GM18861 (cell line): Measurements from ENCODE around the gene PARVB.

ENCODE experiments used
- ATAC-seq: cut with Tn5 transposase; IDR thresholded peaks from one replicate; pipeline ENCODE4 v1.9.1; 2021; ENCODE audit not compliant: unreplicated experiment

Gene PARVB

DNA sequence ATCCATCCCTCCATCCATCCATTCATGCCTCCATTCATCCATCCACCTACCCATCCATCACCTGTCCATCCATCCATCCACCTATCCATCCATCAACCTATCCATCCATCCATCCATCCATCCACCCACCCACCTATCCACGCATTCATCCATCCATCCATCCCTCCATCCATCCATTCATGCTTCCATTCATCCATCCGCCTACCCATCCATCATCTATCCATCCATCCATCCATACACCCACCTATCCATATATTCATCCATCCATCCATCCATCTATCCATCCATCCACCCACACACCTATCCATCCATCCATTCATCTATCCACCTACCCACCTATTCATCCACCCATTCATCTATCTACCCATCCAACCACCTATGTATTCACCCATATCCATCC, 170.5 kb downstream of the PARVB start:
- ATAC-seq: no peak

DNA sequence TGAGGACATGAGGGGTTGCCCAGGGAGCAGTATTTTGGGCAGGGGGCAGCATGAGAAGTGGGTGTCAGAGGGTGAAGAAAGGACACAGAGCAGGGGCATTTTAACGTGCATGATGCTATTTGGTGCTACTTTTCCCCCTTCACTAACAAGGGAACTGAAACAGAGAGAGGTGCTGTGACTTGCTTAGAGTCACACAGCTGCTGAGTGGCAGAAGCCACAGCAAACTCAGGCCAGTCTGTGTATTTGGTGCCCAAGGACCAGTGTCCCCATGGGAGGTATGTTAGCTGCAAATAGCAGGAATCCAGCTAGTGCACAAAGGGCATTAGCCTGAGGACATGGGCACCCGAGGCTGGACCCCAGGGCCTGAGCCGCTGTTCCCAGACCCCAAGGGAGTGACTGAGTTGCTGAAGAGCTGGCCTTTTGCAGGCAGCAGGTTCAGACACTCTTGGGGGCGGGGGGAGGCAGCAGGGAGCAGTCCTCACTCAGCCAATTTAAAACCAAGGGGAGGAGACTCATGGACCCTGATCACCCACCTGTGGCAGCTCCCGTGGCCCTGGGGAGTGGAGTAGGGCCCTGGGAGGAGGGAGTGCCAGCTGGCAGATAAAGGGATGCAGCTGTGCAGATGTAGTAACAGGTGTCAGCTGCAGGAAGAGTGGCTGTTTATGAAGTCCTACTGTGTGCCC, 171.2 kb downstream of the PARVB start:
- ATAC-seq: no peak

DNA sequence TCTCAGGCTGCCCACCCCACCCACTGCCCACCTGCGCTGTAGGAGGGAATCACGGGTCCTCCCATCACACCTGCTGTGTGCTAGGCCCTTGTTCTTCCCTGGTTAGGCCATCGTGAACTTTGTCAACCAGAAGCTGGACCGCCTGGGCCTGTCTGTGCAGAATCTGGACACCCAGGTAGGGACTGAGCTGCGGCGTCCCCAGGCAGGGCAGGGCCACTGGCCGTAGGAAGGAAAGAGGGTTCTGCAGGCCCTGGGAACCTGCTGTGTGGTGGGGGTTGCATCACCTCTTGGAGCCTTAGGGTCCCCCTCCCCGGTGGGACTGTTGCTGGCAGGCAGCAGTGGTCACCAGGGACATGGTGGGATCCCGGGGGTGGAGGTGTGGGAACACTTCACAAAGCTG, 172.1 kb downstream of the PARVB start:
- no peak for ATAC-seq

DNA sequence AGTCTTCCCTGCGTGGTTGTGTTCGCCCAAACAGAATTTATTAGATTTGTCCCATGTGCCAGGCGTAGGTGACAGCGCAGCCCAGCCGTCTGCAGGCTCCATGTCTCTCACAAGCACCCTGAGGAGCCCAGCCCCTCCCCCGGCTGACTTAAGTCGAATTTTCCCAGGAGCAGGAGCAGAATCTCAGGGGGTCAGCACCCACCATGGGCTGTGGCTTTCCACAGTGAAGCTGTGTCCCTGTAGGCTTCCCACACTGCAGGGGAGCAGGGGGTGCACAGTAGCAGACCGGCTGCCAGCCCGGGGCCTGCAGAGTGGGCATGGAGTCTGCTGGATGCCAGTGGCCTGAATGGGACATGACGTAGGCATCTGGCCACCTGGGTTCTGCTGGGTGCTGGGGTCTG, 172.6 kb downstream of the PARVB start:
- no peak for ATAC-seq

DNA sequence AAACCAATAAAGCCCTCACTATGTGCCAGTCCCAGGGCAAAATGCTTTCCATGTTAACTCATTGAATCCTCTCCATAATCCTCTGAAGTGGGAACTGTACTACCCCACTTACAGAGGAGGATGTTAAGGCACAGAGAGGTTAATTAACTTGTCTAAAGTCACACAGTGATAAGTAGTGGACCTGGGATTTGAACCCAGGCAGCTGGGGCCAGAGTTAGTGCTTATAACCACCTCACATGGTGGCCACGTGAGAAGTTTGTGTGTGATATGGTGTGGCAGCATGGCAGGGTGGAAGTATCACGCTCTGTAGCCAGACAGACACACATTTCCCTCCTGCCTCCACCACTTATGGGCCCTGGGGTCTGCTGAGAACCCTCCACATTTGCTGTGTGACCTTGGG, 173.2 kb downstream of the PARVB start:
- no peak for ATAC-seq

DNA sequence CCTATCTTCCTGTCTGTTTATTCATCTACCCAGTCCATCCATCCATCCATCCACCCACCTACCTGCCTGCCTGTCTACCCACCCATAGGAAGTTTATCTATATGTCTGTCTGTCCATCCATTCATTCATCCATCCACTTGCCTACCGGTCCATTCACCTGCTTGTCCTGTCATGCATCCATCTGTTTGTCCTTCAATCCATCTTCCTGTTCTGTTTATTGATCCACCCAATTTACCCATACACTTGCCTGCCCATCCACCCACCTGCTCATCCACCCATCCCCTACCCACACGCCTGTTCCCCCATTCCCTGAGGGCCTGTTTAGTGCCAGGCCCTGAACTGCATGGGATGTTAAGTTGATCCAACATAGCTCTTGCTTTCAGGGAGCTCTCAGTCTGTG, 175.1 kb downstream of the PARVB start:
- no peak for ATAC-seq

DNA sequence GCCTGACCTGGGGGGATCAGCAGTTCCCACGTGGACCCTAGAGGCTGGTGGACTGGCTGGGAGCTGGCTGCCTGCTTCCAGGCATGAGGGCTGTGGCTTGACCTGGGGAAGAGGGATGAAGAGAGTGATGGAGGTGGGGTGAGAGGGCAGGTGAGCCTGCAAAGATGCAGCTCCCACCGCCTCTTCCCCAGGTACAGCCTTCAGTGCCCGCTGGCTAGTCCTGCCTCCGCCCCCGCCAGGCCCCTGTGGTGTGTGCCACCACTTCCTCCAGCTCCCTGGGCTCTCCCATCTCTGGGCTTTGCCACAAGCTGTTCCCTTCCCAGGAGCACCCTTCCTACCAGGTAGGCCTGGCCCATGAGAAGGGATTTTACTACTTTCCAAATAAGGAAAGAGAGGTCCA, 175.8 kb downstream of the PARVB start:
- ATAC-seq: no peak

DNA sequence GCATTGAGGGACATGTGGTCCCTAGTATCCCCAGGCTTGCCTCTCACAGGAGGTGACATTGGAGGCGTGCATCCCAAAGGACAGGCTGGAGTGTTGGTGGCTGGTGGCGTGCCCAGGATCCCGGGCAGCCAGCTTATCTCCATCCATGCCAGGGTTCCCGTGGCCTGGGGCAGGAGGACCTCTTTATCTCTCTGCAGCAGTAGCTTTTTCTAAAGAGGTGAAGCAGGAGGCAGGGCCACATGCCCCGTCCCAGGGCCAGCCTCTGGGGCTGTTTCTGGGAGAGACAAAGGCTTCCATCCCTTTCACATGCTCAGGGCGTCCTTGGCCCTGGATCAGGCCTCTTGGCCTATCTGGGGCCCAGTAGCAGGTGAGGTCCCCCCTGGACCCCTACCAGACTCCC, 176.3 kb downstream of the PARVB start:
- ATAC-seq: no peak

DNA sequence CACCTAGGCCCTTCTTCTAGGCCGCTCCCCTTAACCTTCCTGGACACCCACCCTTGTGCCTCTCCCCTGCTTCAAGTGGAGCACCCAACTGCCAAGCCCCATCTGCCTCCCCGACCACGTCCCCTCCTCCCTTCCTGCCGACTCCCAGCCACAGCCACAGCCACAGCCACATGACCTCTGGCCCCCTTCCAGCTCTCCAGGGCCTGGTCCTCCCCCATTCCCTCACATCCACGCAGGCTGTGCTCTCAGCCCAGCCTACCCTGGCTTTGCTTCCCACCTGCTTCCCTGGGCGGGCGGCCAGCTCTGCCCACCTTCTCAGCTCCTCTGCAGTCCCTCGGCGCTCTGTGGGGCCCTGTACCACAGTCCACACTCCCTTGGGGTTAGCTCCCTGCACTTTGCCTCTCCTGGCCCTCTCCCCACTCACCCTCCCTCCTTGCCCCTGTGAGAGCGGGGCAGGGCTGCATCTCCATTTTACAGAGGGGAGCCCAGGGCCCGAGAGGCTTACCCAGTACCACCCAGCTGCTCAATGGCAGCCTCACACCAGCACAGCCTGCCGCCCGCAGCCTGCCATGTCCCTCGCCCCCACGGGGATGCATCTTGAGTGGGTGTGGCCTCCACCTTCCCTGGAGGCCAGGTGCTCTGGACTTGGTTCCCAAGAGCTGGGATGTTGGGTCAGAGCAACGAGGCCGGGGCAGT, 176.9 kb downstream of the PARVB start:
- no peak for ATAC-seq

DNA sequence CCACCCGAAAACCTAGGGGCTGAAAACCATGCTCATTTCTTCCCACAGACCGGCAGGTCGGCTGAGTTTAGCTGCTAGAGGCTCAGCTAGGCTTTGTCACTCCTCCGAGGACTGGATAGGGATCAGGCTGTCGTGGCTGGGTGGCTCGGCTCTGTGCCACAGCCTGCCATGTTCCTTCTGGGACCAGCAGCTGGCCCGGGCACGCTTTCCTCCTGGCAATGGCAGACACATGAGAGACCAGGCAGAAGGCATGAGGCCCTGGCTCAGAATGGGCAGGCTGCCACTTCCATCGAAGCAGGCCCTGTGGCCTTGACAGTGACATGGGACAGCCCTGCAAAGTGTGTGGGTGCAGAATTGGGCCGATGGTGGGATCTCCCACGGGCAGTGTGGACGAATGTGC, 177.6 kb downstream of the PARVB start:
- no peak for ATAC-seq

DNA sequence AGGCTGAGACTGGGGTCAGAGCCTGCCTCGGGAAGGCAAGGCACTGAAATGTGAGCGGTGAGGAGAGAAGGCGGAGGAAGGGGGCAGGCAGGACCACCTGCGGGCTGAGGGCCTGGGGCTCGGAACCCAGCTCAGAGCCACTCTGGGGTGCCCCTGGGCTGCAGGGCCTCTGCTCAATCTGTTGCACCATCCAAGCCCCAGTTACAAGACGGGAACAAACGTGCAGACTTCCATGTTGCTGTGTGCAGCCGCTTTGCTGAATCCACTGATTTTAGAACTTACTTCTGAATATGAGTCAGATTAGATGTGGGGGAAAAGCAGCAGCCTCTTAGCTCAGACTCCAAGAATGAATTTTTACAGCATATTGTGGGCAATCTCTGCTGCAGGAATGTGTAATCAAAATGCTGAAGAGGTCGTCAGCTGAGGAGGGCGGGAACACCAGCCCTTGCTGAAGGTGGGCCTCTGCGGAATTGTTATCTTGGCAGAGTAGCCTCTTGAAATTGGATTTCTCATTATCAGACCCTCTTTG, 178.2 kb downstream of the PARVB start:
- ATAC-seq: no peak

DNA sequence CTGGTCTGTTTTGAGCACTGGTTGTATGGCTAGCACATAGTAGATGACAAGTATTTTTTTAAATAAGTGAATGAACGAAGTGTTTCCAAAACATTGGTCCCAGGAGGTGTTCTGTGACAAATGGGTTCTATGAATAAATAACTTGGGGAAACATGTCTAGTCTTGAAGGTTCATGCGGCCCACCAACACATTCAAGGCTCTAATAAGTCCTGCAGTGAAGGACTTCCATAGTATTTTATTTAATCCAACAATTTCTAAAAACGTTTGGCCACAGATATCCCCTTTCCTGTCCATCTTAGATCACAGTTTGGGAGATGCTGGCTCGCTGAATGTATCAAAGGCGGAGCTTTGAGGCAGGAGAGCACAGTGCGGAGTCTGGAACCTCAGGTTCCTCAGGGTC, 179.1 kb downstream of the PARVB start:
- no peak for ATAC-seq

DNA sequence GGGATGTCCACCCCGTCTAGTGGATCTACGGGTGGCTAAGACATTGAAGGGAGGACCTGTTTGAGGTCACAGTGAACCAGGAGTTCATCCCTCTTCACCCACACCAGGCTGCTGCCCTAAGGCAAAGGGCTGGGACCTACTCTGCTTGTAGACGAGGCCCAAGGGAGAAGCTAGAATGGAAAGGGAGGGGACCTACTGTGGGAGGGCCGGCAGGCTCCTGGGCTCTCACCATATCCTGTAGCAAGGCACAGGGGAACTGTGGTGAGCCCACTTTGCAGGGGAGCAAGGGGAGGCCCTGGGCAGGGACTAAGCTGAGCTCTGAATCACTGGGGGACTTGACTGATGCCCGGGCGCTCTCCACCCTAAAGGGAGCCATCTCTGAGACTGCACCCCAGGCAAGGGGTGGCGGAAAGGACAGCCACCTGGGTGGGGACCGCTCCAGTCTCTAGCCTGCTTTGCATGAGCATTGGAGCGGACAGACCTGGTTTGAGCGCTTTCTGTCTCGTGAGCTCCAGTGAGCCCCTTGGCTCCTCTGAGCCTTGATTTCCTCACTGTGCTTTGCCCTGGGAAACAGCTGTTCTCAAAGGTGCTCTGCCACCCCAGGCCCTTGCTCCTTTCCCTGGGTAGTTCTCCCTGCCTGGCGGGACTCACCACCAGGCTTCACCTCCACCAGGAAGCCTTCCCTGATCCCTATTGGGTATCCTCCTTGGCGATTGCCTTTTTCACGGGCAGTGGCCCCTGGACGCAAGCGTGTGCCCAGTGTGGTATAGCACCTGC, 180.8 kb downstream of the PARVB start:
- no peak for ATAC-seq

DNA sequence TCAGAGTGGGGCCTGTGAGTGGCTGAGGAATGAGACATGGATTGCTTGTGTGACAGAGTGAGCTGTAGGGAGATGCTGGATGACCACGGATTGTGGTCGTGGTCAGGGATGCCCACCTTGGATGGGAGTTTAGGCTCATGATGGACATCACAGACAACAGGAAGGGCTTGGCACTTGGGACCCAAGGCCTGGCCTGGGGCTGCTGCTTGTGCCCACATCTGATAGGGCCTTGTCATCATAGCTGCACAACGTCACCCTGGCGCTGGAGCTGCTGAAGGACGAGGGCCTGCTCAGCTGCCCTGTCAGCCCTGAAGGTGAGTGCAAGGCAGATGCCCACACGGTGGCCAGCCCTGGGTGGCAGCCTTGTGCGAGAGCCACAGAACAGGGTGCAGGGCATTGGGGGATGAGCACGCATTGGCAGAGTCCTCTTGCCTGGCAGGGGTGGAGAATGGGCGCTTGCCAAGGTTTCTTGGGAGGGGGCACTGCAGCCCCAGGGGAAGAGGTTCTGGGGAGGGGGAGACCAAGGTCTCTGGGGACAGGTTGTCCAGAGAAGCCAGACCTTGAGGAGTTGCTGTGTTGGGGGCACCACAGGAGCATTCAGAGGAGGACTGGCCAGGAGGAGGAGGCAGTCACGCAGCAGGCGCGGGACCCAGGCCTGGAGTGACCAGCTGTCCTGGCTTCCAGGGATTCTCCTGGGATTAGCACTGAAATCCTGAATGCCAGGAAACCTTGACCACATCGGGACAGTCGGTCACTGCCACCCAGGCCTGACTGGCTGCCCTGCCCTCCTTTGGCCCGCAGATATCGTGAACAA, 181.6 kb downstream of the PARVB start:
- no peak for ATAC-seq

DNA sequence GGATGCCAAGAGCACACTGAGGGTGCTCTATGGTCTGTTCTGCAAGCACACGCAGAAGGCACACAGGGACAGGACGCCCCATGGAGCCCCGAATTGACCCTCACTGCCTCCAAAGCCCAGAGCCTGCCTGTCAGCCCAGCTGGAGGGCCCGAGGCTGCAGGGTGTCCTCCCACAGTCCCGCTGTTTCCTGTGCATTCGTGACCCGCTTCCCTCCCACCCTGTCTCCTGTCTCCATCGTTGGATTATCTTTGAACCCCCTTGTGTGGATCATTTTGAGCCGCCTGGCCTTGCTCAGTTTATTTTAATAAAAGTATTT, 182.2 kb downstream of the PARVB start:
- no peak for ATAC-seq

DNA sequence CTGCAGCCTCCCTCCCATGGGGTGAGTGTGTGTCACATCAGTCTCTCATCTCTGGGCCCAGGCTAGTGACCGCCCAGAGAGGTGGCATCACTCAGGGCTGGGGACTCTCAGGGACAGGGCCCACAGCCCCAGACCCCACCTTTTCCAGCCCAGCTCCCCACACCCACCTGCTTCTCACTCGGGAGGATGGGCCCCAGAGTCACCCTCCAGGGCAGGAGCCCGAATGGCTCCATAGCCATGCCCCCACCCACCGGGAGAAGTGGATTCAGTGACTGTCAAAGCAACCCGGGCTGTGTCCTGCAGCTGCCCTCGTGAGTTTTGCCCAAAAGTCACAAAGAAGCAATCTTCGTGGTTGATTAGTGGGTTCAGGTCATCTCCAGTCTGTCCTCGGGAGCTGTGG, 182.6 kb downstream of the PARVB start:
- no peak for ATAC-seq

DNA sequence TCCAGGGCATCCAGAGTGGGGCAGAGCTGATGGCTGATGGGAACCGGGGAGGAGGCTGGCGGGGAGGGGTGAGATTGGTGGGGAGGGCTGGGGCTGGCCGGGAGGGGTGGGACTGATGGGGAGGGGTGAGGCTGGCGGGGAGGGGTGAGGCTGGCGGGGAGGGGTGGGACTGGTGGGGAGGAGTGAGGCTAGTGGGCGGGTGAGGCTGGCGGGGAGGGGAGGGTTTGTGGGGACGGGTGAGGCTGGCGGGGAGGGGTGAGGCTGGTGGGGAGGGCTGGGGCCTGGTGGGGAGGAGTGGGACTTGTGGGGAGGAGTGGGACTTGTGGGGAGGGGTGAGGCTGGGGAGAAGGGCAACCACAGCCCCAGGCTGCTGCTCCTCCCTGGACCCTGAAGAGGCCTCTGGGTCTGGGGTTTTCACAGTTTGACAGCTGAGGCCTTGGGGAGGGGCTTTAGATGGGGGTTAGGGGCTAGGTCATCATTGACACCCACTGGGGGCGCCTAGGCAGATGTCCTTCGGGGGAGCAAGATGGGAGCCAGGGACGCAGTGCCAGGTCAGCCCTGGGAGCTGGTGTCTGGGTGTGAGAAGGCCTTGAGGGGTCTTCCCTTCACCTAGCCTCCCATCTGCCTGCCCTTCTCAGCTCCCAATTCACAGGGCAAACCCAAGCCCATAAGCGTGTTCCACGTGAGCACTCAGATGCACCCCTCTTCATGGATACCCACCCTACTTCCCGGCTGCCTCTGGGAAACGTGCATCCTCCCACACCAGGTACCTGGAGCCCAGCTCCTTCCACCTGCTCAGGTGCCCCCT, 183.3 kb downstream of the PARVB start:
- ATAC-seq: no peak

DNA sequence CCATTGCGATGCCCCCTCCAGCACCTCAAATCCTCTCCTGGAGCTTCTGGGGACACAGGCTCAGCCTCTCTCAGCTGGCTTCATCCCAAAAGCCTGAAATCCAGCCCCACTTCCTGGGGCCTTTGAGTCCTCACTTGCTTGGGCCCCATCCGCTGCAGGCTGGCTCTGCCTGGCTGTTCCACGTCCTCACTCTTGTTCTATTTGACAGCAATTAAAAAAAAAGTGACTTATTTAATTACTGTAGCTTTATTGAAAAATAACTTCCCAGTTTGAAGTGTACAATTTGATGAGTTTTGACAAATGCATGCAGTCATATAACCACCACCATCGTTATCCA, 183.8 kb downstream of the PARVB start:
- no peak for ATAC-seq

DNA sequence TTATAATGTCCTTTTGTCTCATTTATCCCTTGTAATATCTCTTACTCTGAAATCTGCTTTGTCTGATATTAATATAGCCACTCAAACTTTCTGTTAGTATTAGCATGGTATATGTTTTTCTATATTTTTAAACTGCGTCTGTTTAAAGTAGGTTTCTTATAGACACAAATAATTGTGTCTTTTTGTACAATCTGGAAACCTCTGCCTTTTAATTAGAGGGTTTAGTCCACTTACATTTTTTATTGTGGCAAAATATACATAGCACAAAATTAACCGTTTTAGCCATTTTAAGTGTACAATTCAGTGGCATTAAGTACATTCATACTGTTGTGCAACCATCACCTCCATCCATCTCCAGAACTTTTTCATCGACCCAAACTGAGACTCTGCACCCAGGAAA, 185.2 kb downstream of the PARVB start:
- ATAC-seq: no peak

DNA sequence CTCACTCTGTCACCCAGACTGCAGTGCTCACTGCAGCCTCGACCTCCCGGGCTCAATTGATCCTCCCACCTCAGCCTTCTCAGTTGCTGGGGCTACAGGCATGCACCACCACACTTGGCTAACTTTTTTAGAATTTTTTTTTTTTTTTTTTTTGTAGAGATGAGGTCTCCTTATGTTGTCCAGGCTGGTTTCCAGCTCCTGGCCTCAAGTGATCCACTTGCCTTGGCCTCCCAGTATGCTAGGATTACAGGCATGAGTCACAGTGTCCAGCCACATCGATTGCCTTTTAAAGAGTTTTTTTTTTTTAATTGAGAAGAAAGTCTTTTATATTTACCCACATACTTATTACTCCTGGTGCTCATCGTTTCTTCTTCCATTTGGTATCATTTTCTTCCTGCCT, 186.6 kb downstream of the PARVB start:
- no peak for ATAC-seq
